Lower leg skin (tissue), 3 donors: Measurements from ENCODE around the gene ACTA2.

ENCODE experiments used
- CTCF ChIP-seq, 3 donors: fragments of 450-650 bp; IDR thresholded peaks; one replicate each; pipeline ENCODE4 v1.5.1; 2016; ENCODE audit warnings: antibody characterized with exemption in 3 of 3, mild to moderate bottlenecking in 3 of 3, moderate library complexity in 2 of 3
- POLR2A ChIP-seq, 2 donors: fragments of 450-650 bp; IDR thresholded peaks; one replicate each; pipeline ENCODE4 v1.6.1; 2016 to 2017; ENCODE audit warnings: antibody characterized with exemption in 2 of 2, mild to moderate bottlenecking in 1 of 2, moderate library complexity in 1 of 2

DNA sequence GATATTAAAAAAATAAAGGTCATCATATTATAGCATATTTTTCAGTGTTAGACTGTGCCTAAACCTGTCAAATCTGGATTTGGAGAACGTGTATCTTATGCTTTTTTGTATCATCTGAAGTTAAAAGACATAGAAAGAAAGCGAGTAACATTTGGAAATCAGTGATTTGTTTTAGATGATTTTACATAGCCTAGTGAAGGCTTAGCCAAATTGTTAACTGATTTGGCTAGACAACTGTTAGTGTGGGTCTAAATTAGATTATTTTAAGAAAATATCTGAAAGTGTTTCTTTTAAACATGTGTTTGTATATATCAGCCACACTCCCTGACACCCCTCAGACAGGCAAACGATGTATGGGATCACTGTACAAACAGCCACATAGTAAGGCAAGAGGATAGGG lies 35.6 kb downstream of the ACTA2 start:
- TF ChIP-seq CTCF (IDR thresholded peaks at IDR 0.05) (no peak), POLR2A (IDR thresholded peaks at IDR 0.05) (no peak)
